H9 (cell line): ENCODE data around the gene HOXB6. TPM values are rescaled to one million over a fixed set of nuclear protein-coding genes. Genes with fewer than 3 reads are reported as not detected.

ENCODE experiments used
- DNase-seq: peaks from one replicate; pipeline ENCODE4 v3.0.0-alpha.2; 2017
- H2AFZ ChIP-seq: one replicate; pipeline ENCODE4 v1.6.1; 2013; ENCODE audit warnings: mild to moderate bottlenecking, low read length, control low read depth, moderate library complexity
- H2AK5ac ChIP-seq: 2 replicates; pipeline ENCODE4 v1.6.1; 2013; ENCODE audit warnings: low read length, control low read depth, mixed read lengths; ENCODE audit not compliant: insufficient read length
- H2BK120ac ChIP-seq: one replicate; pipeline ENCODE4 v1.6.1; 2013; ENCODE audit warnings: low read depth, mild to moderate bottlenecking, low read length, control low read depth, inconsistent platforms; ENCODE audit not compliant: poor library complexity, severe bottlenecking
- H2BK12ac ChIP-seq: 2 replicates; pipeline ENCODE4 v1.6.1; 2013; ENCODE audit warnings: low read length, control low read depth, mixed read lengths, low read depth; ENCODE audit not compliant: insufficient read length
- H2BK15ac ChIP-seq: 2 replicates; pipeline ENCODE4 v1.6.1; 2013; ENCODE audit warnings: low read depth, low read length, control low read depth
- H2BK20ac ChIP-seq: one replicate; pipeline ENCODE4 v1.6.1; 2013; ENCODE audit warnings: low read depth, mild to moderate bottlenecking, low read length, control low read depth, inconsistent platforms; ENCODE audit not compliant: poor library complexity, severe bottlenecking
- H2BK5ac ChIP-seq: 2 replicates; pipeline ENCODE4 v1.6.1; 2013; ENCODE audit warnings: low read length, control low read depth, mixed read lengths; ENCODE audit not compliant: insufficient read length
- H3K14ac ChIP-seq: 2 replicates; pipeline ENCODE4 v1.6.1; 2013; ENCODE audit warnings: low read length, control low read depth; ENCODE audit not compliant: insufficient read depth
- H3K18ac ChIP-seq: 2 replicates; pipeline ENCODE4 v1.6.1; 2013; ENCODE audit warnings: low read depth, mild to moderate bottlenecking, mixed read lengths, low read length, control low read depth; ENCODE audit not compliant: insufficient read length
- H3K23ac ChIP-seq: 2 replicates; pipeline ENCODE4 v1.6.1; 2013; ENCODE audit warnings: low read length, control low read depth, mixed read lengths, low read depth; ENCODE audit not compliant: insufficient read length
- H3K23me2 ChIP-seq: 2 replicates; pipeline ENCODE4 v1.6.1; 2013; ENCODE audit warnings: low read depth, mild to moderate bottlenecking, mixed read lengths, low read length, control low read depth; ENCODE audit not compliant: insufficient read length, poor library complexity, severe bottlenecking
- H3K27ac ChIP-seq: 2 replicates; pipeline ENCODE4 v1.5.1; 2013; ENCODE audit warnings: low read length, control low read depth, mixed read lengths, low read depth; ENCODE audit not compliant: insufficient read length
- H3K27me3 ChIP-seq: 2 replicates; pipeline ENCODE4 v1.6.1; 2013; ENCODE audit warnings: low read length, control low read depth, inconsistent platforms; ENCODE audit not compliant: insufficient read depth
- H3K4ac ChIP-seq: 2 replicates; pipeline ENCODE4 v1.6.1; 2013; ENCODE audit warnings: low read depth, mild to moderate bottlenecking, control low read depth, inconsistent platforms, low read length, moderate library complexity
- H3K4me1 ChIP-seq: 2 replicates; pipeline ENCODE4 v1.6.1; 2013; ENCODE audit warnings: low read length, control low read depth, inconsistent platforms; ENCODE audit not compliant: insufficient read depth
- H3K4me2 ChIP-seq: 2 replicates; pipeline ENCODE4 v1.6.1; 2013; ENCODE audit warnings: low read length, control low read depth, mixed read lengths; ENCODE audit not compliant: insufficient read length, insufficient read depth
- H3K56ac ChIP-seq: 2 replicates; pipeline ENCODE4 v1.6.1; 2013; ENCODE audit warnings: low read depth, mild to moderate bottlenecking, mixed read lengths, low read length, control low read depth; ENCODE audit not compliant: insufficient read length
- H3K79me1 ChIP-seq: 2 replicates; pipeline ENCODE4 v1.6.1; 2013; ENCODE audit warnings: low read depth, mild to moderate bottlenecking, moderate library complexity, low read length, control low read depth, inconsistent platforms; ENCODE audit not compliant: insufficient read depth, poor library complexity, severe bottlenecking
- H3K79me2 ChIP-seq: 2 replicates; pipeline ENCODE4 v1.6.1; 2013; ENCODE audit warnings: low read length, control low read depth, inconsistent platforms; ENCODE audit not compliant: insufficient read depth
- H3K9ac ChIP-seq: 2 replicates; pipeline ENCODE4 v1.6.1; 2013; ENCODE audit warnings: low read length, control low read depth, mixed read lengths; ENCODE audit not compliant: insufficient read length; ENCODE audit errors: extremely low read depth
- H3K9me3 ChIP-seq: one replicate; pipeline ENCODE4 v1.6.1; 2013; ENCODE audit warnings: low read depth, low read length, inconsistent platforms; ENCODE audit not compliant: control insufficient read depth
- H3T11ph ChIP-seq: one replicate; pipeline ENCODE4 v1.6.1; 2013; ENCODE audit warnings: mild to moderate bottlenecking, low read length, control low read depth, inconsistent platforms
- H4K20me1 ChIP-seq: one replicate; pipeline ENCODE4 v1.6.1; 2013; ENCODE audit not compliant: control insufficient read depth, insufficient read length, insufficient read depth
- H4K5ac ChIP-seq: 2 replicates; pipeline ENCODE4 v1.6.1; 2013; ENCODE audit warnings: low read depth, mild to moderate bottlenecking, mixed read lengths, low read length, control low read depth; ENCODE audit not compliant: insufficient read length
- H4K8ac ChIP-seq: replicated peaks from 2 replicates; pipeline ENCODE4 v1.6.1; 2013; ENCODE audit warnings: low read length, control low read depth, mixed read lengths, low read depth; ENCODE audit not compliant: insufficient read length
- H4K91ac ChIP-seq: 2 replicates; pipeline ENCODE4 v1.6.1; 2013; ENCODE audit warnings: low read depth, mild to moderate bottlenecking, moderate library complexity, mixed read lengths, low read length, control low read depth; ENCODE audit not compliant: insufficient read length
- H3K27ac Mint-ChIP-seq, 3 experiments: 2 replicates in 2 of 3; 3 replicates in 1 of 3; pipeline ENCODE4 v1.8.0; 2020 to 2021; ENCODE audit warnings: mixed read lengths in 3 of 3, mild to moderate bottlenecking in 1 of 3, moderate library complexity in 1 of 3
- H3K27me3 Mint-ChIP-seq: 2 replicates; pipeline ENCODE4 v1.8.0; 2021; ENCODE audit warnings: low read depth, mild to moderate bottlenecking, moderate library complexity, mixed read lengths
- H3K36me3 Mint-ChIP-seq, 3 experiments: 2 replicates in 2 of 3; 3 replicates in 1 of 3; pipeline ENCODE4 v1.8.0; 2020 to 2021; ENCODE audit warnings: low read depth in 3 of 3, mixed read lengths in 3 of 3; ENCODE audit not compliant: insufficient read depth in 1 of 3
- H3K4me1 Mint-ChIP-seq, 2 experiments: 2 replicates each; pipeline ENCODE4 v1.8.0; 2020; ENCODE audit warnings: mixed read lengths in 2 of 2
- H3K4me3 Mint-ChIP-seq, 2 experiments: 2 replicates in 1 of 2; 3 replicates in 1 of 2; pipeline ENCODE4 v1.8.0; 2020 to 2021; ENCODE audit warnings: mild to moderate bottlenecking in 2 of 2, mixed read lengths in 2 of 2, moderate library complexity in 1 of 2
- H3K9me3 Mint-ChIP-seq, 2 experiments: 2 replicates in 1 of 2; 3 replicates in 1 of 2; pipeline ENCODE4 v1.8.0; 2020; ENCODE audit warnings: mild to moderate bottlenecking in 2 of 2, mixed read lengths in 2 of 2, moderate library complexity in 1 of 2
- WGBS: extraction: QIAGEN DNeasy Blood & Tissue Kit; methylation state at CpG from one replicate; pipeline ENCODE4 v1.1.7; 2013; ENCODE audit warnings: missing lambda C conversion rate, low lambda C conversion rate, mixed read lengths; ENCODE audit not compliant: insufficient read length; ENCODE audit errors: extremely low coverage; 5-methylcytosine and 5-hydroxymethylcytosine counted together
- total RNA-seq: library from RNA; stranded (reverse); gene quantifications from 2 replicates; pipeline ENCODE4 v1.2.1, GENCODE V29; 2021
- TF ChIP-seq, protein P1 (sequence below): fragments of 200-600 bp; sonication (generic); conservative IDR thresholded peaks from 3 replicates; pipeline ENCODE4 v1.8.0; 2021; ENCODE audit warnings: antibody characterized with exemption, mild to moderate bottlenecking

Gene HOXB6
- total RNA-seq, 1 experiment from 2014 or later = not detected

GRCh38 chr17:48550502-48551213, 54.1 kb downstream of the HOXB6 start:
- Histone ChIP-seq H2BK20ac (no peak overlapping the region), H4K5ac (no peak overlapping the region), H3K79me1 (no peaks in the 10 kb centered on the region), H2BK12ac (no peak overlapping the region), H3K27me3 (peaks cover 91% of the 10 kb centered on the region), H4K20me1 (peaks cover 3% of the 10 kb centered on the region), H3K4ac (no peak overlapping the region), H3K23me2 (no peaks in the 10 kb centered on the region), H3K23ac (no peak overlapping the region), H2AFZ (no peak overlapping the region), H2AK5ac (no peak overlapping the region), H3T11ph (no peak overlapping the region), H3K4me2 (no peak overlapping the region), H3K18ac (no peak overlapping the region), H3K4me1 (peaks cover 3% of the 10 kb centered on the region; the same call in 1 of the 2 replicates), H3K9me3 (no peaks in the 10 kb centered on the region), H4K8ac (no peak overlapping the region), H3K9ac (no peak overlapping the region), H2BK5ac (no peak overlapping the region), H3K14ac (no peak overlapping the region), H3K27ac (no peak overlapping the region), H3K79me2 (no peaks in the 10 kb centered on the region), H2BK15ac (no peak overlapping the region), H4K91ac (no peak overlapping the region), H2BK120ac (no peak overlapping the region), H3K56ac (no peak overlapping the region)
- no peaks in the 10 kb centered on the region for H3K36me3 Mint-ChIP-seq
- H3K9me3 Mint-ChIP-seq = peaks cover 11% of the 10 kb centered on the region in 2 experiments; a peak in 4 of 5 replicates
- WGBS = no CpG with 5 or more reads among the region's 70 CpGs
- TF ChIP-seq, protein P1, sequence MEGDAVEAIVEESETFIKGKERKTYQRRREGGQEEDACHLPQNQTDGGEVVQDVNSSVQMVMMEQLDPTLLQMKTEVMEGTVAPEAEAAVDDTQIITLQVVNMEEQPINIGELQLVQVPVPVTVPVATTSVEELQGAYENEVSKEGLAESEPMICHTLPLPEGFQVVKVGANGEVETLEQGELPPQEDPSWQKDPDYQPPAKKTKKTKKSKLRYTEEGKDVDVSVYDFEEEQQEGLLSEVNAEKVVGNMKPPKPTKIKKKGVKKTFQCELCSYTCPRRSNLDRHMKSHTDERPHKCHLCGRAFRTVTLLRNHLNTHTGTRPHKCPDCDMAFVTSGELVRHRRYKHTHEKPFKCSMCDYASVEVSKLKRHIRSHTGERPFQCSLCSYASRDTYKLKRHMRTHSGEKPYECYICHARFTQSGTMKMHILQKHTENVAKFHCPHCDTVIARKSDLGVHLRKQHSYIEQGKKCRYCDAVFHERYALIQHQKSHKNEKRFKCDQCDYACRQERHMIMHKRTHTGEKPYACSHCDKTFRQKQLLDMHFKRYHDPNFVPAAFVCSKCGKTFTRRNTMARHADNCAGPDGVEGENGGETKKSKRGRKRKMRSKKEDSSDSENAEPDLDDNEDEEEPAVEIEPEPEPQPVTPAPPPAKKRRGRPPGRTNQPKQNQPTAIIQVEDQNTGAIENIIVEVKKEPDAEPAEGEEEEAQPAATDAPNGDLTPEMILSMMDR = peak; percentile 70
- no peak overlapping the region for H3K27ac Mint-ChIP-seq
- no peak overlapping the region; a peak in 1 of 5 replicates for H3K4me3 Mint-ChIP-seq
- H3K27me3 Mint-ChIP-seq = peaks cover 99% of the 10 kb centered on the region
- peak; percentile 75 for DNase-seq
- H3K4me1 Mint-ChIP-seq = peaks cover 32 to 58% of the 10 kb centered on the region in 2 experiments
